Mononuclear cell (primary cell): Measurements from ENCODE around the gene SMARCB1. TPM values are rescaled to one million over a fixed set of nuclear protein-coding genes. Genes with fewer than 3 reads are reported as not detected.

Experiments
- H3K27me3 ChIP-seq: 2 replicates; pipeline ENCODE4 v1.6.0; 2011; ENCODE audit warnings: low read length, control low read depth; ENCODE audit not compliant: insufficient read depth
- H3K4me1 ChIP-seq: 2 replicates; pipeline ENCODE4 v1.5.1; 2011; ENCODE audit warnings: mild to moderate bottlenecking, low read length, control low read depth; ENCODE audit not compliant: insufficient read depth
- H3K4me3 ChIP-seq: 2 replicates; pipeline ENCODE4 v1.5.1; 2011; ENCODE audit warnings: mild to moderate bottlenecking, low read length, moderate library complexity
- H3K9me3 ChIP-seq: 2 replicates; pipeline ENCODE4 v1.5.1; 2011; ENCODE audit warnings: low read depth, mild to moderate bottlenecking, control low read depth, low read length
- total RNA-seq: library from RNA; depleted of rRNA; stranded (reverse); fragments of >200 nt; gene quantifications from one replicate; pipeline ENCODE4 v1.2.3, GENCODE V29; 2012

Gene SMARCB1
- total RNA-seq, 1 donor: 31.8 TPM

DNA sequence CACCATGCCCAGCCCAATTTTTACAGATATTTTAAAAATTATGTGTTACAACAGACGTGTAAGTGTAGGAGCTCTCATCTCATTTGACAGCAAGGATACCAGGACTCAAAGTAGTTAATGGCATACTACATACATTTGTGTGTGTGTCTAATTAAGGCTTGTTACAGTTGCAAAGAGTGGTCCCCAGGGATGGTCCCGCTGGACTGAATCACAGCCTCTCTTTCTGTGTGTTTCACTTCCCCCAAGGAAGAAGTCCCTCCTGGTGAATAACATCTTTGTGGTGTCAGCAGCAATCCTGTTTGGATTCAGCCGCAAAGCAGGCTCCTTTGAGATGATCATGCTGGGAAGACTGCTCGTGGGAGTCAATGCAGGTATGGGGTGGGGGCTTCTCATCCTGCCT, 88.1 kb downstream of the SMARCB1 start:
- Histone ChIP-seq H3K4me1 (no peaks in the 10 kb centered on the region), H3K4me3 (no peak overlapping the region), H3K9me3 (no peaks in the 10 kb centered on the region), H3K27me3 (no peaks in the 10 kb centered on the region)

DNA sequence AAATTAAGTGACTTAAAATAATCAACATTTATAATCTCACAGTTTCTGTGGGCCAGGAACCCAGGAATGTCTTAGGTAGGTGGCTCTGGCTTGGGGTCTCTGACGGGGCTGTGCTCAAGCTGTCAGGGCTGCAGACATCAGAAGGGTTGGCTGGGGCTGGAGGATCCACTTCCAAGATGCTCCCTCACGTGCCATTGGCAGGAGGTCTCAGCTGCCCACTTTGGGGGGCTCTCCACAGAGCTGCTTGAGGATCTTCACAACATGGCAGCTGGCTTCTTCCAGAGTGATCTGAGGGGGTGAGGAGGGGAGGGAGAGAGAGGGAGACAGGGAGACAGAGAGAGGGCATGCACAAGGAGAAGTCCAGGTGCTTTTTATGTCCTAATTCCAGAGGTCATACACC, 89.0 kb downstream of the SMARCB1 start:
- Histone ChIP-seq H3K27me3 (no peaks in the 10 kb centered on the region), H3K4me3 (no peak overlapping the region), H3K4me1 (no peaks in the 10 kb centered on the region), H3K9me3 (no peaks in the 10 kb centered on the region)

DNA sequence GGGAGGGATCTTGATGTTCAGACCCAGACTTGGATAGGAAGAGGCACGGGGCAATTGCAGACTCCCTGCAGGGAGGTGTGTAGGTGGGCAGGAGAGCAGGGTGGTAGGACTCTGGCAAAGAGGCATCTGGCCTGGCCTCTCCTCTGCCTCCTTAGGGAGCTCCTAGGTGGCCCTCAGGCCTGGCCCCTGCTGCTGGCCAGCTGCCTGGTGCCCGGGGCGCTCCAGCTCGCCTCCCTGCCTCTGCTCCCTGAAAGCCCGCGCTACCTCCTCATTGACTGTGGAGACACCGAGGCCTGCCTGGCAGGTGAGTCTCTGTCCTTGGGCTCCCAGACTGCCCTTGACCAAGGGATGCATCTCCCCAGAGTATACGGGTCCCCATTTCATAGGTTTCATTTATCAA, 90.8 kb downstream of the SMARCB1 start:
- Histone ChIP-seq H3K9me3 (no peaks in the 10 kb centered on the region), H3K4me1 (no peaks in the 10 kb centered on the region), H3K4me3 (no peak overlapping the region), H3K27me3 (no peaks in the 10 kb centered on the region)

DNA sequence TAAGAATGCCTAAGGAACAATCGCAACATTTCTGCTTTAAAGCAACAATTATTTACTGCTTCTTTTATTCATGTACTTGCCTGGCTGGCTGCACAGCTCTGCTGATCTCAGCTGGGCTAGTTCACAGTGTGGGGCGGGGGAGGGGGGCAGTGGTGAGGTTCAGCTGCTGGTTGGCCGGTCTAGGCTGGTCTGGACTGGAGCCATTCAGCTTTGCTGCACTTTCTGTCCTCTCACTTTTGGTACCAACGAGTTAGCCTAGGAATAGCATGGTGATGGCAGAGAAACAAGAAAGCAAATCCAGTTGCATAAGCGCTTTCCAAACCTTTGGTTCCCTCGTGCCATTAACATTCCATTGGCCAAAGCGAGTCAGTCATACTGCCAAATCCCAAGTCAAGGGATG, 91.5 kb downstream of the SMARCB1 start:
- H3K27me3 ChIP-seq: no peaks in the 10 kb centered on the region
- H3K4me1 ChIP-seq: no peaks in the 10 kb centered on the region

DNA sequence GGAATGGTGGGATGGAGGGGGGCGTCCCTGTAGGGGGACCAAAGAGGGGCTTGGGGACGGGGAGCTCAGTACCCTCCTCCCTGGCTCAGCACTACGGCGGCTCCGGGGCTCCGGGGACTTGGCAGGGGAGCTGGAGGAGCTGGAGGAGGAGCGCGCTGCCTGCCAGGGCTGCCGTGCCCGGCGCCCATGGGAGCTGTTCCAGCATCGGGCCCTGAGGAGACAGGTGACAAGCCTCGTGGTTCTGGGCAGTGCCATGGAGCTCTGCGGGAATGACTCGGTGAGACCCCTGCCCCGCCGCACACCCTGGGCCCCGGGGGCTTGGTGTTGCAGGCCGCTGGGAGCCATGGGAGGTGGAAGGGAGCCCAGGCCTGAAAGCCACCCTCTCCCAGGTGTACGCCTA, 95.6 kb downstream of the SMARCB1 start:
- no peaks in the 10 kb centered on the region for H3K9me3 ChIP-seq
- H3K27me3 ChIP-seq: no peaks in the 10 kb centered on the region
- H3K4me1 ChIP-seq: no peaks in the 10 kb centered on the region
- H3K4me3 ChIP-seq: no peak overlapping the region

More for the DNA sequence above, 91.5 kb downstream of the SMARCB1 start:
- Histone ChIP-seq H3K4me3 (no peak overlapping the region), H3K9me3 (no peaks in the 10 kb centered on the region)

DNA sequence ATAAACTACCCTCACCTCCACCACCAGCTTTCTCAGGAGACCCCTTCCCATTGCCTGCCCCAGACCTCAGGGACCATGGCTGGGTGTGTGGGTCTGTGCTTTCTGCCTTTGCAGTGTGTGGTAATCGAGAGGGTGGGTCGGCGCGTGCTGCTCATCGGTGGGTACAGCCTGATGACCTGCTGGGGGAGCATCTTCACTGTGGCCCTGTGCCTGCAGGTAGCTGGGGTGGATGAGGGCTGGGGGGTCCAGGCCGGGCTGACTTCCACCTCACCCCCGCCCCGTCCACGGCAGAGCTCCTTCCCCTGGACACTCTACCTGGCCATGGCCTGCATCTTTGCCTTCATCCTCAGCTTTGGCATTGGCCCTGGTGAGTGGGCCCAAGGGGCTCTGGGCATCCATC, 96.9 kb downstream of the SMARCB1 start:
- Histone ChIP-seq H3K27me3 (no peaks in the 10 kb centered on the region), H3K4me3 (no peak overlapping the region), H3K4me1 (no peaks in the 10 kb centered on the region), H3K9me3 (no peaks in the 10 kb centered on the region)

DNA sequence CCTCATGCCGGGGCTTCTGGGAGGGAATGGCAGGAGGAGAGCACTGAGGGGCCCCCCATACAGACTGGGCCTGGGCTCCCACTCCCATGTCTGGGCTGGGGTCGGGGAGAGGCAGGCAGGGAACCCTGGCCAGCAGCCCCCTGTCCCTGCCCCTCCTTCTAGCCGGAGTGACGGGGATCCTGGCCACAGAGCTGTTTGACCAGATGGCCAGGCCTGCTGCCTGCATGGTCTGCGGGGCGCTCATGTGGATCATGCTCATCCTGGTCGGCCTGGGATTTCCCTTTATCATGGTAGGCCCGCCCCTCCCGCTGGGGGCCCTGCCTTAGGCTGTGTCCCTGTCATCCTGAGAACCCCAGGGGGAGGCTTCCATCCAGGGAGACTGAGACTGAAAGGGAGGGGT, 97.4 kb downstream of the SMARCB1 start:
- H3K9me3 ChIP-seq: no peaks in the 10 kb centered on the region
- H3K4me1 ChIP-seq: no peaks in the 10 kb centered on the region
- H3K27me3 ChIP-seq: no peaks in the 10 kb centered on the region
- no peak overlapping the region for H3K4me3 ChIP-seq

Other genes starting within 250 kb of the SMARCB1 start
- 0.31 TPM for gene IGLL1, start 206.7 kb upstream of the SMARCB1 start, total RNA-seq
- gene DRICH1, start 154.6 kb upstream of the SMARCB1 start, total RNA-seq: 0.73 TPM
- gene RGL4, start 96.0 kb upstream of the SMARCB1 start, total RNA-seq: 9.2 TPM
- 0.52 TPM for gene ZNF70, start 35.9 kb upstream of the SMARCB1 start, total RNA-seq
- gene VPREB3, start 32.5 kb upstream of the SMARCB1 start, total RNA-seq: 0.42 TPM
- 0.31 TPM for gene C22orf15, start 24.0 kb upstream of the SMARCB1 start, total RNA-seq
- gene CHCHD10, start 19.0 kb upstream of the SMARCB1 start, total RNA-seq: 9.0 TPM
- gene MMP11, start 14.1 kb upstream of the SMARCB1 start, total RNA-seq: 0.94 TPM
- 1.7 TPM for gene DERL3, start 52.0 kb downstream of the SMARCB1 start, total RNA-seq
- gene SLC2A11, start 70.9 kb downstream of the SMARCB1 start, total RNA-seq: 7.9 TPM
- gene MIF, start 107.4 kb downstream of the SMARCB1 start, total RNA-seq: 66.7 TPM
- gene GSTT2B, start 174.2 kb downstream of the SMARCB1 start, total RNA-seq: not detected
- 3.8 TPM for gene DDTL, start 179.9 kb downstream of the SMARCB1 start, total RNA-seq
- gene DDT, start 187.5 kb downstream of the SMARCB1 start, total RNA-seq: 45.8 TPM
- gene GSTT2, start 193.2 kb downstream of the SMARCB1 start, total RNA-seq: not detected
- not detected for gene GSTT4, start 218.5 kb downstream of the SMARCB1 start, total RNA-seq
- gene CABIN1, start 224.3 kb downstream of the SMARCB1 start, total RNA-seq: 49.7 TPM